Ovary (tissue), 9 donors: ENCODE measurements around the gene CAPN13. TPM values are rescaled to one million over a fixed set of nuclear protein-coding genes. Genes with fewer than 3 reads are reported as not detected.

Experiments used
- DNase-seq, 5 donors: peaks; one replicate each; pipeline ENCODE4 v3.0.0-alpha.2; 2019 to 2020
- H3K27ac ChIP-seq, 2 donors: fragments of 200-600 bp; one replicate each; pipeline versions ENCODE4 v1.5.1 to v1.8.0; 2019 to 2022
- H3K27me3 ChIP-seq: fragments of 200-600 bp; one replicate; pipeline ENCODE4 v1.8.0; 2022
- H3K36me3 ChIP-seq: fragments of 200-600 bp; sonication (generic); one replicate; pipeline ENCODE4 v1.5.1; 2019
- H3K4me1 ChIP-seq: one replicate; pipeline ENCODE4 v1.8.1; 2013; ENCODE audit warnings: mild to moderate bottlenecking, moderate library complexity; ENCODE audit not compliant: insufficient read depth
- H3K4me3 ChIP-seq: fragments of 200-600 bp; sonication (generic); one replicate; pipeline ENCODE4 v1.5.1; 2017
- H3K9me3 ChIP-seq, 2 donors: fragments of 200-600 bp in 1 of 2; sonication (generic) in 1 of 2; one replicate each; pipeline versions ENCODE4 v1.5.1 to v1.8.1; 2013 to 2019; ENCODE audit warnings: mild to moderate bottlenecking in 1 of 2, moderate library complexity in 1 of 2
- EP300 ChIP-seq: sonication (generic); formaldehyde crosslinking; IDR thresholded peaks from one replicate; pipeline ENCODE4 v1.6.1; 2017; ENCODE audit warnings: antibody characterized with exemption
- POLR2A ChIP-seq: fragments of 450-650 bp; IDR thresholded peaks from one replicate; pipeline ENCODE4 v1.6.1; 2017; ENCODE audit warnings: antibody characterized with exemption, mild to moderate bottlenecking, moderate library complexity
- WGBS, 3 donors: extraction: QIAGEN DNeasy Blood & Tissue Kit in 1 of 3; methylation state at CpG; one replicate each; pipeline versions ENCODE4 v1.1.5 to v1.1.7; 2013 to 2017; 5-methylcytosine and 5-hydroxymethylcytosine counted together
- intact Hi-C, 4 donors: fragments of 100-400 bp; cut with DNase I; formaldehyde crosslinking; loops; one replicate each; pipeline versions ENCODE4 v1.11.0 to v1.15.1; 2022 to 2023
- polyA plus RNA-seq, 2 donors: library from polyadenylated mRNA; stranded (reverse); fragments of 200-250 nt in 1 of 2; fragments of 350-450 nt in 1 of 2; fragmentation: Illumina TruSeq in 1 of 2; extraction: RNeasy Lipid Tissue Mini Kit (QIAGEN cat#74804) in 1 of 2; gene quantifications; one replicate each; pipeline ENCODE4 v1.2.3, GENCODE V29; 2013 to 2014
- total RNA-seq, 7 donors: library from RNA; depleted of rRNA in 2 of 7; stranded (reverse); fragments of >200 nt in 2 of 7; fragmentation: NEBNext Ultra II Directional in 3 of 7; extraction: Animal tissue kit (Norgen Biotek cat#: 25700) in 3 of 7; gene quantifications; one replicate each; pipeline versions ENCODE4 v1.1.0 to v1.2.4, GENCODE V29; 2016 to 2023
- TF ChIP-seq, protein P1 (sequence below), 3 donors: fragments of 450-650 bp in 2 of 3; fragments of 200-600 bp in 1 of 3; IDR thresholded peaks; one replicate each; pipeline versions ENCODE4 v1.5.1 to v1.8.0; 2016 to 2022; ENCODE audit warnings: antibody characterized with exemption in 3 of 3, mild to moderate bottlenecking in 1 of 3
- donor health status: DM: no; HTN: no; CAD: no; lungs with moderate emphysema.
- donor health status: DM: no; HTN: no; CAD: no.
- donor health status: Bipolar disorder and iron deficiency.
- donor health status: DM: yes; HTN: yes; CAD: no.
- donor health status: DM: no; HTN: no; CAD: no.
- donor health status: DM: yes; HTN: yes; CAD: no.

CAPN13 gene
- total and polyA plus RNA-seq, 9 donors, result 0.05 to 2.5 (median 0.30) TPM; not detected in 4

- no peaks in the 10 kb centered on the region for H3K27me3 ChIP-seq
- H3K9me3 ChIP-seq, result no peaks in the 10 kb centered on the region
- TF ChIP-seq POLR2A, result no peak
- no peak for TF ChIP-seq EP300
- no peak overlapping the region for H3K27ac ChIP-seq
- WGBS, 3 donors, result 49 to 77% (median 70%) methylated on average over 7 of the region's 7 CpGs
- no peak overlapping the region for H3K4me3 ChIP-seq
- no peaks in the 10 kb centered on the region for H3K36me3 ChIP-seq
- no peak for DNase-seq
- intact Hi-C loops, result no loop called here
- H3K4me1 ChIP-seq, result no peaks in the 10 kb centered on the region
Observed at GRCh38 chr2:30781961-30782533, 25.2 kb downstream of the CAPN13 start.

DNA sequence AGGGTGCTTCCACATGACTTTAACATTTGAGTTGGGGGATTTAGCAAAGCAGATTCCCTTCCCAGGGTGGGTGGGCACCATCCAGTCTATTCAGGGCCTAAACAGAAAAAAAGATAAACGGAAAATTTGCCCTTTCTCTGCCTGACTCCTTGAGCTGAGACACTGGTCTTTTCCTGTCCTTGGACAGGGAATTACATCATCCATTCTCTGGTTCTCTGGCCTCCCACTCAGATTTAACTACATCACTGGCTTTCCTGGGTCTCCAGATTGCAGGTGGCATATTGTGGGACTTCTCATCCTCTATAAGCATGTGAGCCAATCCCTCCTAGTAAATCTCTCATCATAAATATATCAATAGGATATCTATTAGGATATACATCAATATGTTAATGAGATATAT, 25.8 kb downstream of the CAPN13 start:
- Histone ChIP-seq H3K9me3 (no peaks in the 10 kb centered on the region), H3K4me3 (no peak overlapping the region), H3K27ac (no peak overlapping the region), H3K27me3 (no peaks in the 10 kb centered on the region), H3K4me1 (no peaks in the 10 kb centered on the region), H3K36me3 (no peaks in the 10 kb centered on the region)
- no peak for DNase-seq
- intact Hi-C loops, result no loop called here
- WGBS, 3 donors, result 22 to 64% (median 24%) methylated on average over 1 of the region's 1 CpG
- no peak for TF ChIP-seq EP300
- TF ChIP-seq, protein P1, sequence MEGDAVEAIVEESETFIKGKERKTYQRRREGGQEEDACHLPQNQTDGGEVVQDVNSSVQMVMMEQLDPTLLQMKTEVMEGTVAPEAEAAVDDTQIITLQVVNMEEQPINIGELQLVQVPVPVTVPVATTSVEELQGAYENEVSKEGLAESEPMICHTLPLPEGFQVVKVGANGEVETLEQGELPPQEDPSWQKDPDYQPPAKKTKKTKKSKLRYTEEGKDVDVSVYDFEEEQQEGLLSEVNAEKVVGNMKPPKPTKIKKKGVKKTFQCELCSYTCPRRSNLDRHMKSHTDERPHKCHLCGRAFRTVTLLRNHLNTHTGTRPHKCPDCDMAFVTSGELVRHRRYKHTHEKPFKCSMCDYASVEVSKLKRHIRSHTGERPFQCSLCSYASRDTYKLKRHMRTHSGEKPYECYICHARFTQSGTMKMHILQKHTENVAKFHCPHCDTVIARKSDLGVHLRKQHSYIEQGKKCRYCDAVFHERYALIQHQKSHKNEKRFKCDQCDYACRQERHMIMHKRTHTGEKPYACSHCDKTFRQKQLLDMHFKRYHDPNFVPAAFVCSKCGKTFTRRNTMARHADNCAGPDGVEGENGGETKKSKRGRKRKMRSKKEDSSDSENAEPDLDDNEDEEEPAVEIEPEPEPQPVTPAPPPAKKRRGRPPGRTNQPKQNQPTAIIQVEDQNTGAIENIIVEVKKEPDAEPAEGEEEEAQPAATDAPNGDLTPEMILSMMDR (IDR thresholded peaks at IDR 0.05), result no peak
- no peak for TF ChIP-seq POLR2A

DNA sequence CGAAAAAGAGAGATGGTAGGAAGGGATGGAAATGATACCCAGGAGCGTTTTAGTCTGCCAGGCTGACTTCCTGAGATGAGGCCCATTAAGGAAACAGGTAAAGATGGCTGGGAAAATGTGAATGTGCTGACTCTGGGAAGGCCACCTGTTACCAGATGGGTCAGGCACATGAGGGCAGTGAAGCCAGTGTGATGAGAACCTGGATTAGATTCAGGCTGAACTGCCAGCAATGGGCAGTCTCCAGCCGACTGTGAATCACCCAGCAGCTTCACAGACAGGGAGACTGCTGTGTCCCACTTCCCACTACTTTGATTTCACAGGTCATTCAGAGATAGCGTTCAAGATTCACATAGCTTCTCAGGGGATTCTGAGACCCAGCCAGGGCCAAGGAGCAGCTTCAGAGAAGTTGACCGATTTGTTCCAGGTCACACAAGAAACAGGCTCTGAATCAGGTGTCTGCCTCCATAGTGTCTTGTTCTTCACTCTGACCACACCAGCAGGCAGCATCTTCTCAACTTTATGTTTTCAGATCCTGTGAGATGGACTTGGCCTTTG, 26.4 kb downstream of the CAPN13 start:
- no peak for DNase-seq
- WGBS, 3 donors, result 80 to 84% (median 81%) methylated on average over 5 of the region's 5 CpGs
- TF ChIP-seq EP300, result no peak
- TF ChIP-seq POLR2A, result no peak
- TF ChIP-seq, protein P1 (IDR thresholded peaks at IDR 0.05), result no peak

GRCh38 chr2:30778611-30779010, 28.6 kb downstream of the CAPN13 start:
- WGBS, 3 donors, result 90 to 92% (median 91%) methylated on average over 11 of the region's 11 CpGs
- Histone ChIP-seq H3K4me1 (no peaks in the 10 kb centered on the region), H3K9me3 (no peaks in the 10 kb centered on the region), H3K27me3 (no peaks in the 10 kb centered on the region), H3K4me3 (no peak overlapping the region), H3K36me3 (no peaks in the 10 kb centered on the region), H3K27ac (no peak overlapping the region)
- DNase-seq, result no peak
- no peak for TF ChIP-seq EP300
- no peak for TF ChIP-seq POLR2A
- TF ChIP-seq, protein P1 (IDR thresholded peaks at IDR 0.05), result no peak
- intact Hi-C loops, result no loop called here

More for the DNA sequence above, 26.4 kb downstream of the CAPN13 start:
- H3K27ac ChIP-seq, result no peak overlapping the region
- H3K4me3 ChIP-seq, result no peak overlapping the region
- no peaks in the 10 kb centered on the region for H3K27me3 ChIP-seq
- H3K9me3 ChIP-seq, result no peaks in the 10 kb centered on the region
- H3K4me1 ChIP-seq, result no peaks in the 10 kb centered on the region
- H3K36me3 ChIP-seq, result no peaks in the 10 kb centered on the region
- intact Hi-C loops, result no loop called here
